T-helper 2 cell (primary cell): ENCODE data around the gene CHID1.

Source experiments
- DNase-seq, 5 experiments: peaks; one replicate each; pipeline versions ENCODE4 v3.0.0 to v3.0.0-alpha.2; 2012 to 2022

CHID1 gene

GRCh38 chr11:819129-819931, 91.3 kb downstream of the CHID1 start:
- DNase-seq = peak; percentile 84 to 94 (median 90)

DNA sequence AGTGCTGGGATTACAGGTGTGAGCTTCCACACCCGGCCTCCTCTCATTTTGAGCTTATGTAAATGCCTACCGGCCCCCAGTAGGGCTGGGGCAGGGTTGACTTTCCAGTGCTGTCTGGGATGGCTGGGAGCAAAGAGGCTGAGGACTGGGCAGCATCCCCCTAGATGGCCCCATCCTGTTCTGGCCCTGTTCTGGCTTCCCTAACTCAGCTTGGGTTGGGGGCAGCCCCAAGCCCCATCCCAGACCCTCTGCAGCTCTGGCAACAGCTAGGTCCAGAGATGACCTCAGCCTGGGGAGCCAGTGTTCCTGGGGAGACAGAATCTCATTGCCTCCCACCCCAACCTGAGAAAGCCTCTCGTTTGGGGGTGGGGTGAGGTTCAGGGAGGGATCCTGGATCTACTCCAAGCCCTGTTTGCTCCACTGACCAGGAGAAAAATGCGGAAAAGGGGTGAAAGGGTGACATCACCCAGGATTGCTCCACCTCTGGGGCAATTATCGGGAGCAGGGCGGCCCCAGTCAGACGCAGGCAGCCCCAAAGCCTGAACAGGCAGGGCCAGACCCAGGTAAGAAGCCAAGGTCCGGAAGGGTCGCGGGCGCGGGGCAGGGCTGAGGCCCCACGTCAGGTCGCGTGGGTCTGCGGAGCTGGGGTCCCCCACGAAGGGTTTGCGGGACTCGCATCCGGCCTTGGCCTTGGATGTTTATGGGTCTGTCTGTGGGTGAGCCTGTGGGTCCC, 92.0 kb downstream of the CHID1 start, which contains the start of gene PNPLA2:
Gene PNPLA2, plus strand, starts transcription at position 519 of the 733 bp plus-strand sequence. CDS start 805 bp downstream, outside the sequence.
- no peak for DNase-seq
